HepG2 (cell line): ENCODE data around the gene RHEBL1. TPM values are rescaled to one million over a fixed set of nuclear protein-coding genes. Genes with fewer than 3 reads are reported as not detected.

Experiments
- ATAC-seq: fragments of 200-7000 bp; cut with Tn5 transposase; 3 replicates; pipeline ENCODE4 v1.9.1; 2020; ENCODE audit warnings: mild to moderate bottlenecking, moderate library complexity
- BruUV-seq: library from RNA; stranded (reverse); fragments of 400-500 nt; replicated peaks from 2 replicates; lab custom pipeline; 2021; lab: Mats Ljungman, UMichigan
- CTCF ChIA-PET: fragments of 300-600 bp; formaldehyde crosslinking; extraction: SDS; loops from one replicate; lab custom pipeline; 2021; ENCODE audit warnings: low total read pairs, inconsistent platforms, low intra/inter-chr PET ratio; lab: Yijun Ruan, JAX
- POLR2A ChIA-PET: fragments of 350-600 bp; sonication (Branson Sonifier 250); formaldehyde crosslinking; loops from one replicate; lab custom pipeline; 2020; ENCODE audit warnings: antibody characterized with exemption, inconsistent platforms; lab: Yijun Ruan, JAX
- DNase-seq: peaks from one replicate; pipeline ENCODE4 v3.0.0-alpha.2; 2015; ENCODE audit warnings: low spot score
- FAIRE-seq: peaks from 3 replicates; lab custom pipeline; 2011; peaks lifted over from hg19 to GRCh38; lab: Jason Lieb, UNC
- H2AFZ ChIP-seq: one replicate; pipeline ENCODE4 v1.6.1; 2011; ENCODE audit warnings: low read length, inconsistent platforms
- H3K27ac ChIP-seq: fragments of 300-600 bp; 3 replicates; pipeline ENCODE4 v1.8.0; 2011; ENCODE audit warnings: mixed run types, mild to moderate bottlenecking, mixed read lengths, low read length, inconsistent platforms; ENCODE audit not compliant: insufficient read depth; ENCODE audit errors: extremely low read length
- H3K27me3 ChIP-seq, 2 experiments: fragments of 200-600 bp in 1 of 2; 2 replicates in 1 of 2; 3 replicates in 1 of 2; pipeline versions ENCODE4 v1.6.0 to v1.8.0; 2011; ENCODE audit warnings: low read length in 2 of 2, mild to moderate bottlenecking in 2 of 2, moderate library complexity in 2 of 2, inconsistent platforms in 1 of 2; ENCODE audit not compliant: insufficient read depth in 2 of 2, control insufficient read depth in 1 of 2
- H3K36me3 ChIP-seq, 2 experiments: fragments of 200-600 bp in 1 of 2; replicated peaks in 1 of 2; 2 replicates in 1 of 2; 3 replicates in 1 of 2; pipeline versions ENCODE4 v1.5.1 to v1.8.0; 2011; ENCODE audit warnings: low read length in 2 of 2, inconsistent platforms in 1 of 2; ENCODE audit not compliant: insufficient read depth in 2 of 2, control insufficient read depth in 1 of 2
- H3K4me1 ChIP-seq: 2 replicates; pipeline ENCODE4 v1.5.1; 2012; ENCODE audit warnings: low read length, inconsistent platforms; ENCODE audit not compliant: insufficient read depth
- H3K4me2 ChIP-seq: 2 replicates; pipeline ENCODE4 v1.6.0; 2011; ENCODE audit warnings: low read depth, low read length, inconsistent platforms
- H3K4me3 ChIP-seq, 3 experiments: fragments of 200-600 bp in 1 of 3; sonication (generic), shearing (Covaris generic) in 1 of 3; replicated peaks in 1 of 3; 2 replicates each; pipeline ENCODE4 v1.5.1; 2011 to 2016; ENCODE audit warnings: low read length in 3 of 3, inconsistent platforms in 2 of 3, low read depth in 2 of 3, mild to moderate bottlenecking in 2 of 3, control low read depth in 1 of 3, mixed read lengths in 1 of 3; ENCODE audit not compliant: insufficient read depth in 1 of 3
- H3K79me2 ChIP-seq: one replicate; pipeline ENCODE4 v1.6.1; 2011; ENCODE audit warnings: low read length, inconsistent platforms; ENCODE audit not compliant: insufficient read depth
- H3K9ac ChIP-seq: 2 replicates; pipeline ENCODE4 v1.6.0; 2011; ENCODE audit warnings: mild to moderate bottlenecking, low read depth, low read length, inconsistent platforms; ENCODE audit not compliant: insufficient read depth
- H3K9me3 ChIP-seq: 2 replicates; pipeline ENCODE4 v1.5.1; 2012; ENCODE audit warnings: mild to moderate bottlenecking, low read length
- H4K20me1 ChIP-seq: 2 replicates; pipeline ENCODE4 v1.6.0; 2011; ENCODE audit warnings: inconsistent platforms, mild to moderate bottlenecking, low read length, moderate library complexity; ENCODE audit not compliant: insufficient read depth
- AKAP8 ChIP-seq: sonication (generic); formaldehyde crosslinking; IDR thresholded peaks from 2 replicates; pipeline ENCODE4 v1.5.1; 2020; ENCODE audit warnings: mild to moderate bottlenecking, missing genetic modification reagents
- BCL6 ChIP-seq: IDR thresholded peaks from 2 replicates; pipeline ENCODE4 v1.6.1; 2016; ENCODE audit warnings: missing genetic modification reagents, missing compliant biosample characterization
- ETV5 ChIP-seq: IDR thresholded peaks from 2 replicates; pipeline ENCODE4 v1.6.1; 2018; ENCODE audit warnings: missing biosample characterization, missing genetic modification reagents, inconsistent platforms, borderline replicate concordance
- FLYWCH1 ChIP-seq: sonication (generic); formaldehyde crosslinking; IDR thresholded peaks from 2 replicates; pipeline ENCODE4 v1.8.1; 2023; ENCODE audit warnings: mild to moderate bottlenecking, missing genetic modification reagents
- FOXJ3 ChIP-seq: sonication (generic); formaldehyde crosslinking; IDR thresholded peaks from 2 replicates; pipeline ENCODE4 v1.4.0; 2020; ENCODE audit warnings: missing genetic modification reagents, mild to moderate bottlenecking, borderline replicate concordance
- HOXA3 ChIP-seq: sonication (generic); formaldehyde crosslinking; IDR thresholded peaks from 2 replicates; pipeline ENCODE4 v1.5.0; 2020; ENCODE audit warnings: missing genetic modification reagents
- SKI ChIP-seq: fragments of 450-650 bp; IDR thresholded peaks from one replicate; pipeline ENCODE4 v1.6.1; 2018; ENCODE audit warnings: mild to moderate bottlenecking; ENCODE audit not compliant: partially characterized antibody
- TEF ChIP-seq: sonication (generic); formaldehyde crosslinking; IDR thresholded peaks from 2 replicates; pipeline ENCODE4 v1.5.0; 2020; ENCODE audit warnings: missing genetic modification reagents
- ZFP91 ChIP-seq: sonication (generic); formaldehyde crosslinking; IDR thresholded peaks from 2 replicates; pipeline ENCODE4 v1.9.0; 2022; ENCODE audit warnings: missing genetic modification reagents, mild to moderate bottlenecking, borderline replicate concordance
- ZHX1 ChIP-seq: sonication (generic); formaldehyde crosslinking; IDR thresholded peaks from 2 replicates; pipeline ENCODE4 v1.8.1; 2022; ENCODE audit warnings: low read depth, mild to moderate bottlenecking, missing genetic modification reagents
- ZMAT3 ChIP-seq: sonication (generic); formaldehyde crosslinking; conservative IDR thresholded peaks from 2 replicates; pipeline ENCODE4 v1.7.0; 2021; ENCODE audit warnings: missing genetic modification reagents
- ZMAT5 ChIP-seq: sonication (generic); formaldehyde crosslinking; IDR thresholded peaks from 2 replicates; pipeline ENCODE4 v1.5.0; 2020; ENCODE audit warnings: mild to moderate bottlenecking, low read depth, missing genetic modification reagents, borderline replicate concordance
- ZNF136 ChIP-seq: sonication (generic); formaldehyde crosslinking; IDR thresholded peaks from 2 replicates; pipeline ENCODE4 v1.8.1; 2022; ENCODE audit warnings: low read depth, mild to moderate bottlenecking, moderate library complexity, missing genetic modification reagents
- ZNF343 ChIP-seq: sonication (generic); formaldehyde crosslinking; IDR thresholded peaks from 2 replicates; pipeline ENCODE4 v1.4.0; 2020; ENCODE audit warnings: mild to moderate bottlenecking, missing genetic modification reagents
- ZNF580 ChIP-seq: IDR thresholded peaks from 2 replicates; pipeline ENCODE4 v1.6.1; 2016; ENCODE audit warnings: low read depth, borderline replicate concordance
- ZSCAN12 ChIP-seq: sonication (generic); formaldehyde crosslinking; IDR thresholded peaks from 2 replicates; pipeline ENCODE4 v1.9.0; 2021; ENCODE audit warnings: mild to moderate bottlenecking, missing genetic modification reagents
- ZSCAN9 ChIP-seq: IDR thresholded peaks from 2 replicates; pipeline ENCODE4 v1.6.1; 2016; ENCODE audit warnings: borderline replicate concordance
- WGBS: methylation state at CpG from one replicate; pipeline ENCODE4 v1.1.6; 2017; ENCODE audit warnings: low lambda C conversion rate; 5-methylcytosine and 5-hydroxymethylcytosine counted together
- in situ Hi-C: cut with HindIII; loops from 2 replicates; pipeline ENCODE4 v1.10.0; 2017; ENCODE audit warnings: low pct_unique_long_range_greater_than_20kb; ENCODE audit not compliant: extremely low pct_ligation_motif_present
- intact Hi-C: fragments of 100-400 bp; cut with micrococcal nuclease; formaldehyde crosslinking; loops from one replicate; pipeline ENCODE4 v1.10.0; 2022; ENCODE audit not compliant: unreplicated experiment
- polyA plus RNA-seq, 8 experiments: library from polyadenylated mRNA; depleted of rRNA in 3 of 8; stranded (reverse) in 7 of 8; unstranded in 1 of 8; fragments of >200 nt; fragmentation: Illumina TruSeq in 4 of 8; extraction: Trizol in 4 of 8; gene quantifications; 2 replicates each; pipeline versions ENCODE4 v1.2.1 to v1.2.3, GENCODE V29; 2011 to 2016; ENCODE audit warnings: low read depth in 4 of 8, missing spikeins in 1 of 8, mixed read lengths in 1 of 8; ENCODE audit not compliant: insufficient read depth in 1 of 8
- total RNA-seq, 5 experiments: library from RNA; depleted of rRNA; stranded (reverse); fragments of >200 nt; fragmentation: Illumina TruSeq; extraction: Trizol; gene quantifications; 2 replicates each; pipeline ENCODE4 v1.2.3, GENCODE V29; 2016; ENCODE audit warnings: low read depth in 1 of 5

The RHEBL1 gene
- total and polyA plus RNA-seq, 2 of the 13 experiments (the other 11 are each of a cell fraction or from before 2014, with no cell fraction given), result 1.4 to 2.5 TPM

GRCh38 chr12:49060237-49061156, 9.3 kb downstream of the RHEBL1 start, which contains the start of gene KMT2D:
KMT2D (minus strand) TSS chr12:49060794; CDS start chr12:49055324, 5,470 bp downstream.
- in situ Hi-C loops (no loop called here), intact Hi-C loops (loop anchor here (5.0 kb wide), 1 partner anchor 48 kb away; no protein-coding TSS in a partner anchor)
- ChIA-PET POLR2A (interaction anchor here (2.0 kb wide), 1 partner anchor 9 kb away, joined by 10 read pairs; the partner anchor contains the start of gene RHEBL1), CTCF (no interaction called here)
- Histone ChIP-seq H3K4me1 (peaks cover 59% of the 10 kb centered on the region), H3K79me2 (peaks cover 51% of the 10 kb centered on the region), H3K4me3 (peak within 1 kb of the TSS; percentile 95 to 100 (median 98)), H3K9ac (peak within 1 kb of the TSS; percentile 98), H3K36me3 (peaks cover 2 to 4% of the 10 kb centered on the region in 2 experiments; a peak in 2 of 5 replicates), H3K4me2 (peak within 1 kb of the TSS; percentile 98), H4K20me1 (peaks cover 39% of the 10 kb centered on the region), H3K27ac (peak within 1 kb of the TSS; percentile 94), H3K27me3 (no peaks in the 10 kb centered on the region; a peak in 1 of 5 replicates), H3K9me3 (no peaks in the 10 kb centered on the region), H2AFZ (peak within 1 kb of the TSS; percentile 93)
- 0% methylated on average over 20 of the region's 74 CpGs for WGBS
- DNase-seq (peak; percentile 84), FAIRE-seq (no peak), ATAC-seq (peak; percentile 73)
- BruUV-seq, result TSS peak; percentile 58
- TF ChIP-seq TEF, result no peak
- TF ChIP-seq ETV5 (CRISPR knock-in tag), result peak; percentile 53
- TF ChIP-seq ZSCAN9 (CRISPR knock-in tag), result no peak
- no peak for TF ChIP-seq ZNF136 (CRISPR knock-in tag)
- TF ChIP-seq ZSCAN12 (CRISPR knock-in tag), result no peak
- no peak; the same call in 1 of the 2 replicates for TF ChIP-seq ZNF343 (CRISPR knock-in tag)
- peak; percentile 97; the same call in 1 of the 2 replicates for TF ChIP-seq ZFP91
- TF ChIP-seq ZNF580 (CRISPR knock-in tag), result peak; percentile 90
- peak; percentile 62 for TF ChIP-seq SKI
- 0 out of 2 replicates have a peak, but pooled peaks have one; percentile 47 for TF ChIP-seq AKAP8 (CRISPR knock-in tag)
- peak; percentile 70 for TF ChIP-seq BCL6 (CRISPR knock-in tag)
- peak; percentile 87 for TF ChIP-seq HOXA3 (CRISPR knock-in tag)
- peak; percentile 85; the same call in 1 of the 2 replicates for TF ChIP-seq ZHX1 (CRISPR knock-in tag)
- 0 out of 2 replicates have a peak, but pooled peaks have one; percentile 83 for TF ChIP-seq FLYWCH1
- TF ChIP-seq ZMAT3 (CRISPR knock-in tag), result peak; percentile 95
- peak; percentile 44; the same call in 1 of the 2 replicates for TF ChIP-seq FOXJ3
- no peak for TF ChIP-seq ZMAT5 (CRISPR knock-in tag)
